HEK293T (cell line): ENCODE data around the gene WDHD1.

Experiments used
- CTCF ChIA-PET: fragments of 350-600 bp; formaldehyde crosslinking; extraction: SDS; loops from one replicate; lab custom pipeline; 2021; ENCODE audit warnings: antibody characterized with exemption, inconsistent platforms; lab: Yijun Ruan, JAX
- POLR2A ChIA-PET: fragments of 350-600 bp; formaldehyde crosslinking; extraction: SDS; loops from one replicate; lab custom pipeline; 2020; ENCODE audit warnings: antibody characterized with exemption, inconsistent platforms; lab: Yijun Ruan, JAX
- DNase-seq: peaks from one replicate; pipeline ENCODE4 v3.0.0; 2012; ENCODE audit warnings: mixed read lengths; ENCODE audit errors: extremely low spot score
- ARNT ChIP-seq: fragments of 450-650 bp; IDR thresholded peaks from 2 replicates; pipeline ENCODE4 v1.6.1; 2017; ENCODE audit warnings: mild to moderate bottlenecking
- BHLHE40 ChIP-seq: fragments of 450-650 bp; IDR thresholded peaks from 2 replicates; pipeline ENCODE4 v1.6.1; 2016; ENCODE audit warnings: mild to moderate bottlenecking, moderate library complexity, borderline replicate concordance
- CTBP1 ChIP-seq: fragments of 450-650 bp; IDR thresholded peaks from 2 replicates; pipeline ENCODE4 v1.6.1; 2016; ENCODE audit warnings: borderline replicate concordance
- ELF4 ChIP-seq: fragments of 450-650 bp; IDR thresholded peaks from 2 replicates; pipeline ENCODE4 v1.6.1; 2017; ENCODE audit warnings: antibody characterized with exemption
- FOXA1 ChIP-seq: fragments of 450-650 bp; IDR thresholded peaks from 2 replicates; pipeline ENCODE4 v1.6.1; 2016; ENCODE audit warnings: mild to moderate bottlenecking
- FOXK2 ChIP-seq: fragments of 450-650 bp; IDR thresholded peaks from 2 replicates; pipeline ENCODE4 v1.6.1; 2016; ENCODE audit warnings: mild to moderate bottlenecking
- FOXM1 ChIP-seq: fragments of 450-650 bp; IDR thresholded peaks from 2 replicates; pipeline ENCODE4 v1.6.1; 2017; ENCODE audit warnings: mild to moderate bottlenecking, borderline replicate concordance
- HDGF ChIP-seq: fragments of 450-650 bp; IDR thresholded peaks from 2 replicates; pipeline ENCODE4 v1.6.1; 2017; ENCODE audit warnings: antibody characterized with exemption, borderline replicate concordance
- L3MBTL2 ChIP-seq: fragments of 450-650 bp; conservative IDR thresholded peaks from 2 replicates; pipeline ENCODE4 v1.6.1; 2016; ENCODE audit warnings: mild to moderate bottlenecking
- LEF1 ChIP-seq: fragments of 450-650 bp; IDR thresholded peaks from 2 replicates; pipeline ENCODE4 v1.6.1; 2017; ENCODE audit warnings: mild to moderate bottlenecking, borderline replicate concordance
- NFRKB ChIP-seq: fragments of 450-650 bp; IDR thresholded peaks from 2 replicates; pipeline ENCODE4 v1.6.1; 2016; ENCODE audit warnings: mild to moderate bottlenecking, moderate library complexity
- PKNOX1 ChIP-seq: fragments of 450-650 bp; IDR thresholded peaks from 2 replicates; pipeline ENCODE4 v1.6.1; 2016
- SP1 ChIP-seq: fragments of 450-650 bp; IDR thresholded peaks from 2 replicates; pipeline ENCODE4 v1.6.1; 2017
- SUZ12 ChIP-seq: fragments of 450-650 bp; IDR thresholded peaks from 2 replicates; pipeline ENCODE4 v1.6.1; 2016; ENCODE audit warnings: mild to moderate bottlenecking
- TARDBP ChIP-seq: fragments of 450-650 bp; IDR thresholded peaks from 2 replicates; pipeline ENCODE4 v1.6.1; 2016
- ZNF384 ChIP-seq: fragments of 450-650 bp; IDR thresholded peaks from 2 replicates; pipeline ENCODE4 v1.6.1; 2016

The WDHD1 gene

GRCh38 chr14:55057919-55058318, 31.0 kb upstream of the WDHD1 start:
- TF ChIP-seq FOXA1, result no peak
- no peak for TF ChIP-seq NFRKB
- no peak for TF ChIP-seq LEF1
- TF ChIP-seq HDGF, result no peak
- TF ChIP-seq BHLHE40, result no peak
- TF ChIP-seq L3MBTL2, result no peak
- TF ChIP-seq TARDBP, result no peak
- TF ChIP-seq ZNF384, result no peak
- TF ChIP-seq ARNT, result no peak
- no peak for TF ChIP-seq CTBP1
- TF ChIP-seq FOXM1, result no peak
- TF ChIP-seq SUZ12, result no peak
- TF ChIP-seq PKNOX1, result no peak
- no peak for TF ChIP-seq ELF4
- no peak for TF ChIP-seq SP1
- TF ChIP-seq FOXK2, result no peak
- DNase-seq, result no peak
- CTCF ChIA-PET, result no interaction called here
- POLR2A ChIA-PET, result interaction anchor here (0.7 kb wide), 1 partner anchor 31 kb away, joined by 4 read pairs; the partner anchor contains the start of genes SOCS4 and WDHD1

- ChIA-PET CTCF (no interaction called here), POLR2A (no interaction called here)
- TF ChIP-seq LEF1 (no peak), BHLHE40 (no peak), SUZ12 (no peak), FOXM1 (no peak), SP1 (no peak), CTBP1 (no peak), ARNT (no peak), NFRKB (no peak), PKNOX1 (no peak)
- DNase-seq, result no peak
Measured at GRCh38 chr14:55054098-55054497, 27.2 kb upstream of the WDHD1 start.

GRCh38 chr14:55053500-55053899, 26.6 kb upstream of the WDHD1 start:
- DNase-seq, result no peak
- ChIA-PET POLR2A (interaction anchor here (1.3 to 3.4 kb wide), 3 partner anchors 9 to 27 kb away, joined by 5 to 52 read pairs (median 13); partner anchors contain the start of genes SOCS4 and WDHD1), CTCF (no interaction called here)
- TF ChIP-seq ELF4, result no peak
- no peak for TF ChIP-seq FOXA1
- TF ChIP-seq HDGF, result no peak
- TF ChIP-seq SP1, result no peak

GRCh38 chr14:55053018-55053417, 26.1 kb upstream of the WDHD1 start:
- ChIA-PET POLR2A (interaction anchor here (1.3 to 3.4 kb wide), 3 partner anchors 9 to 26 kb away, joined by 5 to 52 read pairs (median 13); partner anchors contain the start of genes SOCS4 and WDHD1), CTCF (no interaction called here)
- no peak for TF ChIP-seq PKNOX1
- TF ChIP-seq NFRKB, result no peak
- no peak for TF ChIP-seq FOXK2
- TF ChIP-seq L3MBTL2, result no peak
- TF ChIP-seq CTBP1, result no peak
- TF ChIP-seq TARDBP, result no peak
- TF ChIP-seq HDGF, result no peak
- no peak for TF ChIP-seq FOXM1
- no peak for TF ChIP-seq LEF1
- TF ChIP-seq SP1, result no peak
- no peak for TF ChIP-seq ARNT
- no peak for TF ChIP-seq ZNF384
- TF ChIP-seq SUZ12, result no peak
- TF ChIP-seq FOXA1, result no peak
- TF ChIP-seq ELF4, result no peak
- DNase-seq, result no peak

- no peak for TF ChIP-seq FOXK2
- TF ChIP-seq SP1, result no peak
- TF ChIP-seq ELF4, result no peak
- TF ChIP-seq NFRKB, result no peak
- TF ChIP-seq SUZ12, result no peak
- TF ChIP-seq PKNOX1, result no peak
- TF ChIP-seq L3MBTL2, result no peak
- no peak for TF ChIP-seq FOXA1
- no peak for TF ChIP-seq ARNT
- no peak for TF ChIP-seq TARDBP
- TF ChIP-seq ZNF384, result no peak
- no peak for TF ChIP-seq HDGF
- TF ChIP-seq FOXM1, result no peak
- TF ChIP-seq LEF1, result no peak
- no peak for TF ChIP-seq CTBP1
- TF ChIP-seq BHLHE40, result no peak
- ChIA-PET POLR2A (interaction anchor here (1.1 to 3.4 kb wide), 19 partner anchors 10 to 486 kb away, joined by 3 to 52 read pairs (median 8); partner anchors contain the start of genes DLGAP5, SOCS4 and WDHD1), CTCF (interaction anchor here (0.6 to 1.4 kb wide), 3 partner anchors 19 to 21 kb away, joined by 3 to 9 read pairs (median 4); no protein-coding TSS in a partner anchor)
- no peak for DNase-seq
Measured at GRCh38 chr14:55052269-55052930, 25.5 kb upstream of the WDHD1 start.
